Vagina (tissue), 2 donors: Measurements from ENCODE around the gene RASD1.

ENCODE experiments used
- POLR2A ChIP-seq, 2 donors: fragments of 450-650 bp; IDR thresholded peaks; one replicate each; pipeline ENCODE4 v1.6.1; 2017; ENCODE audit warnings: antibody characterized with exemption in 2 of 2, mild to moderate bottlenecking in 2 of 2, moderate library complexity in 2 of 2
- POLR2AphosphoS5 ChIP-seq, 2 donors: sonication (generic); formaldehyde crosslinking; IDR thresholded peaks; one replicate each; pipeline ENCODE4 v1.9.0; 2017; ENCODE audit warnings: antibody characterized with exemption in 2 of 2, mild to moderate bottlenecking in 2 of 2, low read depth in 1 of 2; ENCODE audit not compliant: insufficient read depth in 1 of 2

DNA sequence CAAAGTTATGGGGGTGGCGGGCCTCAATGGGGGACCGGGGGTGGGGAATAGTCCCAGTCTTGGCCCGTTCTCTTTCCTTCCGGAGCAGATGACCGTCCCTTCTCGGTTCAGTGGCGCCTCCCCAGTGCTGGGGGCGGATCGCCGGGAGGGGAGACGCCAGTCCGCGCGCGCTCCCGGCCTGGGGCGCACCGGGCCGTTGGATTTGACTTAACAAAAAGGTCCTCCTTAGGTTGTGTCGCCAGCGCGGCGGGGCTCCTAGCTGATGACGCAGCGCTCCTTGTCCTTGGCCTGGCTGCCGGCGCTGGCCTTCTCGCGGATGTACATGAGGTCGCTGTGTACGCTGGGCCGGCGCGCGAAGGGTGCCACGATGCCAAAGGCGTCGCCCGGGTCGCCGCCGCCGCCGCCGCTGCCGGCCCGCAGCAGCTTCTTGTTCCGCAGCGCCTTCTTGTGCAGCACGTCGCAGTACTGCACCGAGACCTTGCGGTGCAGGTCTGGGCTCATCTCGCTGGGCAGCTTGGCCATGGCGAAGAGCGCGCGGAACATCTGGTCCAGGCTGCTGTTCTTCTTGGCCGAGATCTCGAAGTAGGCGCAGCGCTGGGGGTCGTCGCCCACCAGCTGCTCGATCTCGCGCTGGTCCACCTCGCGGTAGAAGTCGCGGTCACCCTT is 1.2 kb downstream of the RASD1 start:
- peak in 1 of 2 donors; percentile 56 for TF ChIP-seq POLR2AphosphoS5 (IDR thresholded peaks at IDR 0.05; ENCODE audit: insufficient read depth in 1 of 2, low read depth in 1 of 2)
- no peak for TF ChIP-seq POLR2A (IDR thresholded peaks at IDR 0.05)
